Fibroblast of lung (primary cell): ENCODE measurements around the gene MBLAC1.

Source experiments
- EZH2 ChIP-seq: IDR thresholded peaks from 2 replicates; pipeline ENCODE4 v1.5.1; 2012; ENCODE audit warnings: low read length, control low read depth, mild to moderate bottlenecking; ENCODE audit errors: missing control alignments
- TF ChIP-seq, protein P1 (sequence below), 2 donors: IDR thresholded peaks in 1 of 2; conservative IDR thresholded peaks in 1 of 2; 1 replicate in 1 of 2; 2 replicates in 1 of 2; pipeline ENCODE4 v1.5.1; 2011 to 2012; ENCODE audit warnings: low read length in 2 of 2, control low read depth in 1 of 2, inconsistent platforms in 1 of 2, low read depth in 1 of 2, mild to moderate bottlenecking in 1 of 2

DNA sequence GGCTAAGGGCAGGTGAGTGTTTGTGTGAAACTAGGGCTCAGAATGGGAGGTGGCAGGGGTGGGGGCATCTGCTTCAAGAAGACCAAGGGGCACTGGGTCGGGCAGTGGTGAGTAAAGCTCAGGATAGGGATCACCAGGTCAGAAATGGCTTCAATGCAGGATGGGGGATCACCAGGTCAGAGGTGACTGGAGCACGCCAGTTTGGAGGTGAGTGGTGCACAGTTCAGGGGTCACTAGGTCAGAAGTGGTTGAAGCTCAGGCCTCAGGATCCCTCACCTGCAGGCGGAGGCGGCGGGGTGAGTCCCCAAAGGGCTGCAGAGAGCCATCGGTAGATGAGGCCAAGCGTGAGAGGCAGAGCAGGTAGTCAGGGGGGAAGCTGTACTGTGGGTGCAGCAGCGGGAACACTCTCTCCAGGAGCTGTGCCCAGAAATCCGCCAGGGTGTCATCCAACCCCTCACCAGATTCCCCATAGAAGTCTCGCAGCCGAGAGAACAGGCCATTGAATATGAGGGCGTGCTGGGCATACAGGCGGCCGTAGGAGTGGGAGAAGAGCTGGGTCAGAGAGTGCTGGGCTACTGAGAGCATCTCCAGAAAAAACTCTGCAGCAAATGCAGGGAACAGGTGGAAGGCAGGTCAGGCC, 48.6 kb downstream of the MBLAC1 start:
- no peak for TF ChIP-seq EZH2
- TF ChIP-seq, protein P1, sequence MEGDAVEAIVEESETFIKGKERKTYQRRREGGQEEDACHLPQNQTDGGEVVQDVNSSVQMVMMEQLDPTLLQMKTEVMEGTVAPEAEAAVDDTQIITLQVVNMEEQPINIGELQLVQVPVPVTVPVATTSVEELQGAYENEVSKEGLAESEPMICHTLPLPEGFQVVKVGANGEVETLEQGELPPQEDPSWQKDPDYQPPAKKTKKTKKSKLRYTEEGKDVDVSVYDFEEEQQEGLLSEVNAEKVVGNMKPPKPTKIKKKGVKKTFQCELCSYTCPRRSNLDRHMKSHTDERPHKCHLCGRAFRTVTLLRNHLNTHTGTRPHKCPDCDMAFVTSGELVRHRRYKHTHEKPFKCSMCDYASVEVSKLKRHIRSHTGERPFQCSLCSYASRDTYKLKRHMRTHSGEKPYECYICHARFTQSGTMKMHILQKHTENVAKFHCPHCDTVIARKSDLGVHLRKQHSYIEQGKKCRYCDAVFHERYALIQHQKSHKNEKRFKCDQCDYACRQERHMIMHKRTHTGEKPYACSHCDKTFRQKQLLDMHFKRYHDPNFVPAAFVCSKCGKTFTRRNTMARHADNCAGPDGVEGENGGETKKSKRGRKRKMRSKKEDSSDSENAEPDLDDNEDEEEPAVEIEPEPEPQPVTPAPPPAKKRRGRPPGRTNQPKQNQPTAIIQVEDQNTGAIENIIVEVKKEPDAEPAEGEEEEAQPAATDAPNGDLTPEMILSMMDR (conservative IDR thresholded peaks at IDR 0.05 in 1 of 2, IDR thresholded peaks at IDR 0.05 in 1 of 2; ENCODE audit: low read depth in 1 of 2, low read length in 2 of 2), result no peak
